SK-N-SH (cell line): ENCODE data around the gene SPG7. TPM values are rescaled to one million over a fixed set of nuclear protein-coding genes. Genes with fewer than 3 reads are reported as not detected.

Experiments
- CTCF ChIA-PET: fragments of 300-600, 350-600 bp; formaldehyde crosslinking; extraction: SDS; loops from one replicate; lab custom pipeline; 2021; lab: Yijun Ruan, JAX
- POLR2A ChIA-PET: fragments of 350-600 bp; sonication (Branson Sonifier 250); formaldehyde crosslinking; extraction: SDS; loops from one replicate; lab custom pipeline; 2020; ENCODE audit warnings: antibody characterized with exemption, inconsistent platforms; lab: Yijun Ruan, JAX
- DNase-seq: peaks from one replicate; pipeline ENCODE4 v3.0.0; 2012
- H2AFZ ChIP-seq: fragments of 200-600 bp; sonication (generic); 2 replicates; pipeline ENCODE4 v1.8.1; 2016; ENCODE audit warnings: antibody characterized with exemption, mild to moderate bottlenecking, low read depth
- H3F3A ChIP-seq: fragments of 200-600 bp; sonication (generic); replicated peaks from 2 replicates; pipeline ENCODE3; 2016; ENCODE audit warnings: antibody characterized with exemption, mild to moderate bottlenecking; ENCODE audit not compliant: insufficient read depth
- H3K27ac ChIP-seq, 2 experiments: fragments of 200-500 bp in 1 of 2; fragments of 200-600 bp in 1 of 2; sonication (Bioruptor generic) in 1 of 2; sonication (generic), shearing (Covaris generic) in 1 of 2; 2 replicates each; pipeline versions ENCODE4 v1.5.1 to v1.6.1; 2014 to 2016; ENCODE audit warnings: low read depth in 2 of 2, inconsistent platforms in 1 of 2, low read length in 1 of 2, mild to moderate bottlenecking in 1 of 2, mixed read lengths in 1 of 2
- H3K27me3 ChIP-seq: fragments of 200-600 bp; sonication (generic), shearing (Covaris generic); 2 replicates; pipeline ENCODE4 v1.6.1; 2016; ENCODE audit warnings: mixed run types; ENCODE audit not compliant: insufficient read depth
- H3K36me3 ChIP-seq, 2 experiments: fragments of 200-500 bp in 1 of 2; fragments of 200-600 bp in 1 of 2; sonication (Bioruptor generic) in 1 of 2; sonication (generic) in 1 of 2; replicated peaks in 1 of 2; 2 replicates each; pipeline versions ENCODE3 to v1.5.1; 2014 to 2016; ENCODE audit warnings: low read length in 1 of 2, mild to moderate bottlenecking in 1 of 2; ENCODE audit not compliant: insufficient read depth in 2 of 2, control insufficient read depth in 1 of 2
- H3K4me1 ChIP-seq, 2 experiments: fragments of 200-500 bp in 1 of 2; fragments of 200-600 bp in 1 of 2; sonication (Bioruptor generic) in 1 of 2; sonication (generic), shearing (Covaris generic) in 1 of 2; 2 replicates each; pipeline versions ENCODE4 v1.5.1 to v1.6.1; 2014 to 2016; ENCODE audit warnings: low read depth in 1 of 2, low read length in 1 of 2, mixed run types in 1 of 2; ENCODE audit not compliant: insufficient read depth in 2 of 2, control insufficient read depth in 1 of 2
- H3K4me2 ChIP-seq: fragments of 200-600 bp; sonication (generic), shearing (Covaris generic); 2 replicates; pipeline ENCODE4 v1.6.1; 2017; ENCODE audit warnings: mixed run types
- H3K4me3 ChIP-seq, 2 experiments: fragments of 200-500 bp in 1 of 2; fragments of 200-600 bp in 1 of 2; sonication (Bioruptor generic) in 1 of 2; sonication (generic), shearing (Covaris generic) in 1 of 2; 2 replicates each; pipeline versions ENCODE4 v1.5.1 to v1.8.1; 2014 to 2016; ENCODE audit warnings: low read depth in 2 of 2, inconsistent platforms in 1 of 2, low read length in 1 of 2, mild to moderate bottlenecking in 1 of 2, mixed read lengths in 1 of 2, moderate library complexity in 1 of 2
- H3K79me2 ChIP-seq: fragments of 200-600 bp; sonication (generic); 2 replicates; pipeline ENCODE4 v1.8.1; 2017; ENCODE audit warnings: mild to moderate bottlenecking; ENCODE audit not compliant: insufficient read depth
- H3K9ac ChIP-seq: fragments of 200-600 bp; sonication (generic); 2 replicates; pipeline ENCODE4 v1.6.1; 2017; ENCODE audit warnings: mixed run types
- H3K9me2 ChIP-seq: fragments of 200-600 bp; sonication (generic); 2 replicates; pipeline ENCODE4 v1.6.1; 2017; ENCODE audit warnings: mixed run types
- H3K9me3 ChIP-seq: fragments of 200-600 bp; sonication (generic); 2 replicates; pipeline ENCODE4 v1.6.1; 2017; ENCODE audit warnings: mixed run types, mild to moderate bottlenecking, moderate library complexity
- H4K20me1 ChIP-seq: fragments of 200-600 bp; sonication (generic); 2 replicates; pipeline ENCODE4 v1.6.1; 2017; ENCODE audit warnings: mild to moderate bottlenecking, mixed run types; ENCODE audit not compliant: insufficient read depth
- CHD2 ChIP-seq: fragments of 150-350 bp; IDR thresholded peaks from 2 replicates; pipeline ENCODE4 v1.6.1; 2018; ENCODE audit warnings: low read length; ENCODE audit not compliant: partially characterized antibody
- CTCF ChIP-seq: fragments of 200-600 bp; sonication (generic); IDR thresholded peaks from 2 replicates; pipeline ENCODE4 v1.6.1; 2017; ENCODE audit warnings: antibody characterized with exemption, mild to moderate bottlenecking, moderate library complexity
- EP300 ChIP-seq, 2 experiments: IDR thresholded peaks; 2 replicates each; pipeline versions ENCODE4 v1.4.0 to v1.6.1; 2012; ENCODE audit warnings: borderline replicate concordance in 1 of 2, low read depth in 1 of 2, low read length in 1 of 2
- EZH2phosphoT487 ChIP-seq: fragments of 200-600 bp; sonication (generic); IDR thresholded peaks from 2 replicates; pipeline ENCODE4 v1.6.1; 2017; ENCODE audit warnings: low read depth, mixed run types, mild to moderate bottlenecking, antibody characterized with exemption, moderate library complexity, borderline replicate concordance
- FOSL2 ChIP-seq: IDR thresholded peaks from 2 replicates; pipeline ENCODE4 v1.4.0; 2012; ENCODE audit warnings: low read depth, mild to moderate bottlenecking, moderate library complexity, borderline replicate concordance
- FOXJ3 ChIP-seq: sonication (generic); formaldehyde crosslinking; IDR thresholded peaks from 2 replicates; pipeline ENCODE4 v1.5.1; 2020; ENCODE audit warnings: mild to moderate bottlenecking, missing genetic modification reagents
- MAX ChIP-seq: IDR thresholded peaks from 2 replicates; pipeline ENCODE4 v1.4.0; 2012; ENCODE audit warnings: low read depth
- MXI1 ChIP-seq: IDR thresholded peaks from 2 replicates; pipeline ENCODE4 v1.6.1; 2012; ENCODE audit warnings: mild to moderate bottlenecking, low read depth, low read length, improper control_type of control experiment
- POLR2AphosphoS5 ChIP-seq: IDR thresholded peaks from 2 replicates; pipeline ENCODE4 v1.6.1; 2012; ENCODE audit warnings: low read depth, low read length
- RCOR1 ChIP-seq: fragments of 150-350 bp; IDR thresholded peaks from 2 replicates; pipeline ENCODE4 v1.6.1; 2017; ENCODE audit warnings: antibody characterized with exemption, low read length
- RFX5 ChIP-seq: IDR thresholded peaks from 2 replicates; pipeline ENCODE4 v1.6.1; 2012; ENCODE audit warnings: mild to moderate bottlenecking, improper control_type of control experiment, low read length
- SIN3A ChIP-seq: IDR thresholded peaks from 2 replicates; pipeline ENCODE4 v1.6.1; 2012; ENCODE audit warnings: low read depth, mild to moderate bottlenecking, low read length, moderate library complexity, borderline replicate concordance
- TCF12 ChIP-seq: IDR thresholded peaks from 2 replicates; pipeline ENCODE4 v1.4.0; 2012
- USF2 ChIP-seq: fragments of 150-350 bp; IDR thresholded peaks from 2 replicates; pipeline ENCODE4 v1.6.1; 2017; ENCODE audit warnings: antibody characterized with exemption, low read length, low read depth, borderline replicate concordance
- WGBS: methylation state at CpG from one replicate; pipeline ENCODE4 v1.1.6; 2017; ENCODE audit warnings: low lambda C conversion rate; 5-methylcytosine and 5-hydroxymethylcytosine counted together
- polyA plus RNA-seq, 3 experiments: library from polyadenylated mRNA; depleted of rRNA; stranded (reverse); fragments of >200 nt; gene quantifications; 2 replicates each; pipeline ENCODE4 v1.2.3, GENCODE V29; 2012
- TF ChIP-seq, protein P1 (sequence below): IDR thresholded peaks from 2 replicates; pipeline ENCODE4 v1.6.1; 2012; ENCODE audit warnings: mild to moderate bottlenecking, low read depth, low read length, moderate library complexity

The SPG7 gene
- polyA plus RNA-seq, 1 of the 3 experiments (the other 2 are of a cell fraction) = 100 TPM

DNA sequence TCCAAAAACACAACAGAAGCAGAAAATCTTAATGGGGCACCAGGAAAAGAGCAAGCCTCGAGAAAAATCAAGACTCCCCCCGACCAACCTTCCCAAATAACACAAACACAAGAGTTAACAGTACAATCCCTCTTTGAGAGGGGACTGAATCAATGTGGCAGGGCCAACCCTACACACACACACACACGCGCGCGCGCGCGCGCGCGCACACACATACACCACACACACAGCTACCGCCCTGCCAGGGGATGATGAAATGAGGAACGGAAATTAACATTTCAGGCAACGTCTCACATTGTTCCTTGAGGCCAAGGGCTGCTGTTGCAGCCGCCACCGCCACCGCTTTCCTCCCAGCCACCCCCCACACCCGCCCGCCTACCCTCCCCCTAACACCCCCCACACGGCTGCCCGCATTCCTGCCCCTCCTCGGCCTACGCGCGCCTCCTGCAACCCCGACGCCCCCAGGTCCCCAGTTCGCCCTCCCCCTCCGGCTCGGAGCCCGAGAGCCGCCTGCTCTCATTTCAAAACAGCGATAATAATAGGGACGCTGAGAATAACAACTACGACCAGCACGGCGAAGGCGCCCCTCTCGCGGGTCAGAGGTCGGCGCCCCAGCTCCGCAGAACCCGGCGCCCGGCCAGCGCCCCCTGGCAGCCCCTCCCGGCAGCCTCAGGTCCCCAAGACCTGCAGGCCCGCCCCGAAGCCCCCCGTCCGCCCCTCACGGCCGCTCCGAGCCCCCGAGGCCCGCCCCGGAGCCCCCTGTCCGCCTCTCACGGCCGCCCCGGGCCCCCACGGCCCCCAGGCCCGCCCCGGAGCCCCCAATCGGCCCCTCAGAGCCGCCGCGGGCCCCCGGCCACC, 18.9 kb upstream of the SPG7 start (continued):
- 0 out of 4 replicates have a peak, but pooled peaks of 1 of the 2 experiments have one; percentile 21 for TF ChIP-seq EP300 (IDR thresholded peaks at IDR 0.05; ENCODE audit: borderline replicate concordance in 1 of 2, low read depth in 1 of 2, low read length in 1 of 2)
- TF ChIP-seq EZH2phosphoT487 = no peak
- no peak for TF ChIP-seq TCF12
- TF ChIP-seq, protein P1, sequence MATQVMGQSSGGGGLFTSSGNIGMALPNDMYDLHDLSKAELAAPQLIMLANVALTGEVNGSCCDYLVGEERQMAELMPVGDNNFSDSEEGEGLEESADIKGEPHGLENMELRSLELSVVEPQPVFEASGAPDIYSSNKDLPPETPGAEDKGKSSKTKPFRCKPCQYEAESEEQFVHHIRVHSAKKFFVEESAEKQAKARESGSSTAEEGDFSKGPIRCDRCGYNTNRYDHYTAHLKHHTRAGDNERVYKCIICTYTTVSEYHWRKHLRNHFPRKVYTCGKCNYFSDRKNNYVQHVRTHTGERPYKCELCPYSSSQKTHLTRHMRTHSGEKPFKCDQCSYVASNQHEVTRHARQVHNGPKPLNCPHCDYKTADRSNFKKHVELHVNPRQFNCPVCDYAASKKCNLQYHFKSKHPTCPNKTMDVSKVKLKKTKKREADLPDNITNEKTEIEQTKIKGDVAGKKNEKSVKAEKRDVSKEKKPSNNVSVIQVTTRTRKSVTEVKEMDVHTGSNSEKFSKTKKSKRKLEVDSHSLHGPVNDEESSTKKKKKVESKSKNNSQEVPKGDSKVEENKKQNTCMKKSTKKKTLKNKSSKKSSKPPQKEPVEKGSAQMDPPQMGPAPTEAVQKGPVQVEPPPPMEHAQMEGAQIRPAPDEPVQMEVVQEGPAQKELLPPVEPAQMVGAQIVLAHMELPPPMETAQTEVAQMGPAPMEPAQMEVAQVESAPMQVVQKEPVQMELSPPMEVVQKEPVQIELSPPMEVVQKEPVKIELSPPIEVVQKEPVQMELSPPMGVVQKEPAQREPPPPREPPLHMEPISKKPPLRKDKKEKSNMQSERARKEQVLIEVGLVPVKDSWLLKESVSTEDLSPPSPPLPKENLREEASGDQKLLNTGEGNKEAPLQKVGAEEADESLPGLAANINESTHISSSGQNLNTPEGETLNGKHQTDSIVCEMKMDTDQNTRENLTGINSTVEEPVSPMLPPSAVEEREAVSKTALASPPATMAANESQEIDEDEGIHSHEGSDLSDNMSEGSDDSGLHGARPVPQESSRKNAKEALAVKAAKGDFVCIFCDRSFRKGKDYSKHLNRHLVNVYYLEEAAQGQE = no peak
- peak; percentile 36 for TF ChIP-seq CHD2
- TF ChIP-seq CTCF = peak; percentile 22; the same call in 1 of the 2 replicates
- no peak for TF ChIP-seq RCOR1
- peak; percentile 88 for TF ChIP-seq MXI1

GRCh38 chr16:89489898-89490438, 18.2 kb upstream of the SPG7 start:
- H3K79me2 ChIP-seq = peaks cover 72% of the 10 kb centered on the region
- H4K20me1 ChIP-seq = peaks cover 41% of the 10 kb centered on the region
- H3K4me1 ChIP-seq = peaks cover 11 to 21% of the 10 kb centered on the region in 2 experiments
- no peak overlapping the region for H2AFZ ChIP-seq
- peaks cover 12% of the 10 kb centered on the region for H3F3A ChIP-seq
- H3K9me3 ChIP-seq = no peaks in the 10 kb centered on the region
- peaks cover 0 to 6% of the 10 kb centered on the region in 2 experiments for H3K36me3 ChIP-seq
- POLR2A ChIA-PET = interaction anchor here (1.2 kb wide), 1 partner anchor 81 kb away, joined by 3 read pairs; no protein-coding TSS in a partner anchor
- no peaks in the 10 kb centered on the region for H3K27me3 ChIP-seq
- TF ChIP-seq RCOR1 (no peak), MAX (no peak), SIN3A (no peak), EP300 (IDR thresholded peaks at IDR 0.05; ENCODE audit: borderline replicate concordance in 1 of 2, low read depth in 1 of 2, low read length in 1 of 2) (no peak), POLR2AphosphoS5 (no peak), MXI1 (no peak), EZH2phosphoT487 (no peak), USF2 (no peak), TCF12 (no peak), RFX5 (no peak), FOSL2 (no peak), FOXJ3 (no peak)
- TF ChIP-seq, all 33 proteins: peak for 0
- H3K4me3 ChIP-seq = peak overlapping the region; percentile 62 to 63; a peak in 3 of 4 replicates
- peak overlapping the region; percentile 73; the same call in 1 of the 2 replicates for H3K9ac ChIP-seq
- H3K9me2 ChIP-seq = no peaks in the 10 kb centered on the region
- peak; percentile 54 for DNase-seq
- no peak overlapping the region for H3K4me2 ChIP-seq
- CTCF ChIA-PET = interaction anchor here (1.7 kb wide), 1 partner anchor 75 kb away, joined by 4 read pairs; no protein-coding TSS in a partner anchor
- WGBS = no CpG with 5 or more reads among the region's 81 CpGs
- H3K27ac ChIP-seq = peak overlapping the region in 1 of 2 experiments; percentile 72; a peak in 3 of 4 replicates
